Lower lobe of right lung (tissue), 2 donors: ENCODE data around the gene ALKBH7. TPM values are rescaled to one million over a fixed set of nuclear protein-coding genes. Genes with fewer than 3 reads are reported as not detected.

Experiments
- ATAC-seq, 2 donors: fragments of 200-7000 bp; cut with Tn5 transposase; one replicate each; pipeline ENCODE4 v1.9.1; 2020 to 2022; ENCODE audit warnings: mild to moderate bottlenecking in 2 of 2, moderate library complexity in 2 of 2
- DNase-seq: peaks from one replicate; pipeline ENCODE4 v3.0.0-alpha.2; 2020
- H3K27ac ChIP-seq: fragments of 200-600 bp; one replicate; pipeline ENCODE4 v1.8.0; 2022
- H3K27me3 ChIP-seq: fragments of 200-600 bp; one replicate; pipeline ENCODE4 v1.8.0; 2022; ENCODE audit warnings: low read depth
- H3K36me3 ChIP-seq: fragments of 200-600 bp; one replicate; pipeline ENCODE4 v1.8.0; 2022; ENCODE audit warnings: mild to moderate bottlenecking
- H3K4me1 ChIP-seq: fragments of 200-600 bp; one replicate; pipeline ENCODE4 v1.8.0; 2022
- H3K4me3 ChIP-seq: fragments of 200-600 bp; one replicate; pipeline ENCODE4 v1.8.0; 2022; ENCODE audit warnings: mild to moderate bottlenecking
- H3K9me3 ChIP-seq: fragments of 200-600 bp; one replicate; pipeline ENCODE4 v1.8.0; 2022
- CTCF ChIP-seq: fragments of 200-600 bp; IDR thresholded peaks from one replicate; pipeline ENCODE4 v1.8.0; 2022; ENCODE audit warnings: antibody characterized with exemption, mild to moderate bottlenecking
- intact Hi-C: fragments of 100-400 bp; cut with DNase I; formaldehyde crosslinking; loops from one replicate; pipeline ENCODE4 v1.11.0; 2022
- long read RNA-seq: library from polyadenylated mRNA; unstranded; transcript quantifications from one replicate; pipeline ENCODE4 v2.0.0, GENCODE V29; 2021
- total RNA-seq: library from RNA; stranded (reverse); fragmentation: NEBNext Ultra II Directional; extraction: Animal tissue kit (Norgen Biotek cat#: 25700); gene quantifications from one replicate; pipeline ENCODE4 v1.2.1, GENCODE V29; 2021
- donor health status: DM: no; HTN: yes; CAD: no; lungs with severe emphysema.

Gene ALKBH7
- total RNA-seq = 61.5 TPM
- long read RNA-seq, transcript ALKBH7-201 (4 exons, 1,332 nt) = major isoform, 34 of 44 reads
- long read RNA-seq, partial matches to known transcripts = 6 of 44 reads
- long read RNA-seq, other reads (novel, unspliced or antisense) = 1 of 44 reads

- Histone ChIP-seq H3K4me3 (peak within 1 kb of the TSS; percentile 92), H3K27ac (peak within 1 kb of the TSS; percentile 98), H3K27me3 (no peaks in the 10 kb centered on the region), H3K36me3 (peaks cover 35% of the 10 kb centered on the region), H3K4me1 (peaks cover 7% of the 10 kb centered on the region), H3K9me3 (no peaks in the 10 kb centered on the region)
- intact Hi-C loops = no loop called here
- peak; percentile 99 for DNase-seq
- TF ChIP-seq CTCF = no peak
- peak; percentile 94 to 95 for ATAC-seq
Observed at GRCh38 chr19:6372594-6373095, at the start of gene ALKBH7. ALKBH7 (plus strand) TSS chr19:6372794; CDS start chr19:6372821, 27 bp downstream.

- Histone ChIP-seq H3K4me3 (no peak overlapping the region), H3K36me3 (no peaks in the 10 kb centered on the region), H3K27ac (no peak overlapping the region), H3K27me3 (peaks cover 3% of the 10 kb centered on the region), H3K4me1 (no peaks in the 10 kb centered on the region), H3K9me3 (no peaks in the 10 kb centered on the region)
- intact Hi-C loops = no loop called here
- no peak for DNase-seq
- no peak for ATAC-seq
- TF ChIP-seq CTCF = no peak
Observed at GRCh38 chr19:6324757-6325156, 47.8 kb upstream of the ALKBH7 start.

GRCh38 chr19:6325614-6326013 lies 47.0 kb upstream of the ALKBH7 start:
- Histone ChIP-seq H3K27ac (no peak overlapping the region), H3K4me1 (no peaks in the 10 kb centered on the region), H3K9me3 (no peaks in the 10 kb centered on the region), H3K4me3 (no peak overlapping the region), H3K27me3 (peaks cover 3% of the 10 kb centered on the region), H3K36me3 (no peaks in the 10 kb centered on the region)
- no peak for ATAC-seq
- no peak for DNase-seq
- no peak for TF ChIP-seq CTCF
- intact Hi-C loops = no loop called here

GRCh38 chr19:6326815-6327214 lies 45.8 kb upstream of the ALKBH7 start:
- ATAC-seq (no peak), DNase-seq (no peak)
- H3K36me3 ChIP-seq = no peaks in the 10 kb centered on the region
- TF ChIP-seq CTCF = no peak
- peaks cover 3% of the 10 kb centered on the region for H3K27me3 ChIP-seq
- H3K9me3 ChIP-seq = no peaks in the 10 kb centered on the region
- no peaks in the 10 kb centered on the region for H3K4me1 ChIP-seq
- intact Hi-C loops = no loop called here
- no peak overlapping the region for H3K4me3 ChIP-seq
- H3K27ac ChIP-seq = no peak overlapping the region

- no peak for TF ChIP-seq CTCF
- Histone ChIP-seq H3K27ac (no peak within 1 kb of the TSS), H3K4me3 (no peak within 1 kb of the TSS), H3K36me3 (no peaks in the 10 kb centered on the region), H3K27me3 (no peaks in the 10 kb centered on the region), H3K9me3 (no peaks in the 10 kb centered on the region), H3K4me1 (no peaks in the 10 kb centered on the region)
- DNase-seq (no peak), ATAC-seq (no peak)
- intact Hi-C loops = no loop called here
Observed at GRCh38 chr19:6333439-6333838, 39.2 kb upstream of the ALKBH7 start, which contains the start of gene ACER1. ACER1 (minus strand) TSS chr19:6333612; CDS start chr19:6333551, 61 bp downstream.
